ENCODE measurements around the gene USP12.

GRCh38 chr13:27080018-27080948 lies 91.3 kb downstream of the USP12 start:
- TF ChIP-seq CTCF (IDR thresholded peaks at IDR 0.05) = no peak
- TF ChIP-seq POLR2A (IDR thresholded peaks at IDR 0.05) = no peak
